Panc1 (cell line): ENCODE results near the gene ERRFI1. TPM values are rescaled to one million over a fixed set of nuclear protein-coding genes. Genes with fewer than 3 reads are reported as not detected.

Source experiments
- ATAC-seq: fragments of 200-7000 bp; cut with Tn5 transposase; 2 replicates; pipeline ENCODE4 v1.9.1; 2020; ENCODE audit warnings: mild to moderate bottlenecking, moderate library complexity
- BruUV-seq: library from RNA; stranded (reverse); fragments of 400-500 nt; replicated peaks from 2 replicates; lab custom pipeline; 2021; lab: Mats Ljungman, UMichigan
- CTCF ChIA-PET: fragments of 300-600 bp; sonication (Branson Sonifier 250); formaldehyde crosslinking; loops from one replicate; lab custom pipeline; 2022; ENCODE audit warnings: antibody characterized with exemption; lab: Charles Lee
- POLR2A ChIA-PET: fragments of 300-600 bp; sonication (Branson Sonifier 250); formaldehyde crosslinking; loops from one replicate; lab custom pipeline; 2022; ENCODE audit warnings: antibody characterized with exemption; lab: Charles Lee
- DNase-seq: peaks from one replicate; pipeline ENCODE4 v3.0.0-alpha.2; 2010; ENCODE audit warnings: low read depth, low spot score
- H3K27ac ChIP-seq: 2 replicates; pipeline ENCODE4 v1.5.1; 2011; ENCODE audit warnings: mild to moderate bottlenecking, low read length, inconsistent platforms
- H3K27me3 ChIP-seq: fragments of 200-500 bp; sonication (Bioruptor generic); 2 replicates; pipeline ENCODE4 v1.6.0; 2014; ENCODE audit warnings: low read length, inconsistent platforms; ENCODE audit not compliant: control insufficient read depth, insufficient read depth
- H3K36me3 ChIP-seq: fragments of 200-500 bp; sonication (Bioruptor generic); 2 replicates; pipeline ENCODE4 v1.5.1; 2014; ENCODE audit warnings: inconsistent platforms, mild to moderate bottlenecking, low read length, moderate library complexity; ENCODE audit not compliant: control insufficient read depth, insufficient read depth
- H3K4me1 ChIP-seq: 2 replicates; pipeline ENCODE4 v1.5.1; 2011; ENCODE audit warnings: inconsistent platforms, mild to moderate bottlenecking, low read length, moderate library complexity; ENCODE audit not compliant: control insufficient read depth, insufficient read depth
- H3K4me3 ChIP-seq, 2 experiments: 2 replicates each; pipeline ENCODE4 v1.5.1; 2011 to 2012; ENCODE audit warnings: low read depth in 2 of 2, low read length in 2 of 2, mild to moderate bottlenecking in 2 of 2, inconsistent platforms in 1 of 2, moderate library complexity in 1 of 2
- H3K9me3 ChIP-seq: fragments of 200-500 bp; sonication (Bioruptor generic); 2 replicates; pipeline ENCODE4 v1.5.1; 2014; ENCODE audit warnings: low read depth, mild to moderate bottlenecking, inconsistent platforms, low read length, moderate library complexity; ENCODE audit not compliant: control insufficient read depth, insufficient read depth
- POLR2AphosphoS5 ChIP-seq: IDR thresholded peaks from 2 replicates; pipeline ENCODE4 v1.6.1; 2012; ENCODE audit warnings: mild to moderate bottlenecking, low read depth, low read length, moderate library complexity
- REST ChIP-seq, 2 experiments: IDR thresholded peaks; 2 replicates each; pipeline ENCODE4 v1.6.1; 2011 to 2012; ENCODE audit warnings: low read depth in 2 of 2, control low read depth in 1 of 2, low read length in 1 of 2, mild to moderate bottlenecking in 1 of 2, moderate library complexity in 1 of 2; ENCODE audit not compliant: insufficient read depth in 1 of 2
- SIN3A ChIP-seq: IDR thresholded peaks from 2 replicates; pipeline ENCODE4 v1.6.1; 2012; ENCODE audit warnings: low read depth, mild to moderate bottlenecking, low read length, moderate library complexity, borderline replicate concordance; ENCODE audit not compliant: insufficient read depth
- TCF7L2 ChIP-seq: IDR thresholded peaks from 2 replicates; pipeline ENCODE4 v1.6.1; 2011; ENCODE audit warnings: mild to moderate bottlenecking, low read depth, low read length, inconsistent platforms
- in situ Hi-C: cut with HindIII; loops from 2 replicates; pipeline ENCODE4 v1.10.0; 2016; ENCODE audit warnings: low sequenced_read_pairs, low pct_unique_long_range_greater_than_20kb
- intact Hi-C: fragments of 100-400 bp; cut with micrococcal nuclease; formaldehyde crosslinking; loops from one replicate; pipeline ENCODE4 v1.10.0; 2022; ENCODE audit not compliant: unreplicated experiment
- total RNA-seq: library from RNA; stranded (reverse); gene quantifications from one replicate; pipeline ENCODE4 v1.2.1, GENCODE V29; 2021; ENCODE audit not compliant: unreplicated experiment
- TF ChIP-seq, protein P1 (sequence below): fragments of 450-650 bp; IDR thresholded peaks from 2 replicates; pipeline ENCODE4 v1.5.1; 2017; ENCODE audit warnings: mild to moderate bottlenecking

The ERRFI1 gene
- total RNA-seq, 1 experiment from 2014 or later = 299 TPM

- ChIA-PET POLR2A (no interaction called here), CTCF (no interaction called here)
- in situ Hi-C loops (no loop called here), intact Hi-C loops (no loop called here)
- no TSS peak for BruUV-seq
- H3K27me3 ChIP-seq = no peaks in the 10 kb centered on the region
- ATAC-seq (no peak), DNase-seq (no peak)
- H3K4me3 ChIP-seq = no peak overlapping the region
- H3K4me1 ChIP-seq = no peaks in the 10 kb centered on the region
- H3K27ac ChIP-seq = no peak overlapping the region
- no peak for TF ChIP-seq REST (IDR thresholded peaks at IDR 0.05; ENCODE audit: insufficient read depth in 1 of 2, low read depth in 2 of 2, low read length in 1 of 2)
- no peak for TF ChIP-seq POLR2AphosphoS5
- TF ChIP-seq, protein P1, sequence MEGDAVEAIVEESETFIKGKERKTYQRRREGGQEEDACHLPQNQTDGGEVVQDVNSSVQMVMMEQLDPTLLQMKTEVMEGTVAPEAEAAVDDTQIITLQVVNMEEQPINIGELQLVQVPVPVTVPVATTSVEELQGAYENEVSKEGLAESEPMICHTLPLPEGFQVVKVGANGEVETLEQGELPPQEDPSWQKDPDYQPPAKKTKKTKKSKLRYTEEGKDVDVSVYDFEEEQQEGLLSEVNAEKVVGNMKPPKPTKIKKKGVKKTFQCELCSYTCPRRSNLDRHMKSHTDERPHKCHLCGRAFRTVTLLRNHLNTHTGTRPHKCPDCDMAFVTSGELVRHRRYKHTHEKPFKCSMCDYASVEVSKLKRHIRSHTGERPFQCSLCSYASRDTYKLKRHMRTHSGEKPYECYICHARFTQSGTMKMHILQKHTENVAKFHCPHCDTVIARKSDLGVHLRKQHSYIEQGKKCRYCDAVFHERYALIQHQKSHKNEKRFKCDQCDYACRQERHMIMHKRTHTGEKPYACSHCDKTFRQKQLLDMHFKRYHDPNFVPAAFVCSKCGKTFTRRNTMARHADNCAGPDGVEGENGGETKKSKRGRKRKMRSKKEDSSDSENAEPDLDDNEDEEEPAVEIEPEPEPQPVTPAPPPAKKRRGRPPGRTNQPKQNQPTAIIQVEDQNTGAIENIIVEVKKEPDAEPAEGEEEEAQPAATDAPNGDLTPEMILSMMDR = no peak
- no peak for TF ChIP-seq TCF7L2
- no peak for TF ChIP-seq SIN3A
- no peaks in the 10 kb centered on the region for H3K9me3 ChIP-seq
- no peaks in the 10 kb centered on the region for H3K36me3 ChIP-seq
These were observed 30.7 kb downstream of the ERRFI1 start for GRCh38 chr1:7995437-7995836.

- H3K27ac ChIP-seq = no peak overlapping the region
- H3K27me3 ChIP-seq = no peaks in the 10 kb centered on the region
- no TSS peak for BruUV-seq
- in situ Hi-C loops (no loop called here), intact Hi-C loops (no loop called here)
- no peak for TF ChIP-seq REST (IDR thresholded peaks at IDR 0.05; ENCODE audit: insufficient read depth in 1 of 2, low read depth in 2 of 2, low read length in 1 of 2)
- TF ChIP-seq POLR2AphosphoS5 = no peak
- TF ChIP-seq, protein P1 = no peak
- no peak for TF ChIP-seq SIN3A
- no peak for TF ChIP-seq TCF7L2
- no peaks in the 10 kb centered on the region for H3K36me3 ChIP-seq
- no peaks in the 10 kb centered on the region for H3K9me3 ChIP-seq
- ChIA-PET POLR2A (no interaction called here), CTCF (no interaction called here)
- ATAC-seq (no peak), DNase-seq (no peak)
- H3K4me3 ChIP-seq = no peak overlapping the region
- no peaks in the 10 kb centered on the region for H3K4me1 ChIP-seq
These were observed 31.3 kb downstream of the ERRFI1 start for GRCh38 chr1:7994827-7995226.
